Measurements from ENCODE around the gene ADARB2.
"Not testable (repeated sequence)": the region's sequence is repeated elsewhere in the genome, so short reads cannot be mapped to it uniquely, and the experiment has no call there.

Gene ADARB2

DNA sequence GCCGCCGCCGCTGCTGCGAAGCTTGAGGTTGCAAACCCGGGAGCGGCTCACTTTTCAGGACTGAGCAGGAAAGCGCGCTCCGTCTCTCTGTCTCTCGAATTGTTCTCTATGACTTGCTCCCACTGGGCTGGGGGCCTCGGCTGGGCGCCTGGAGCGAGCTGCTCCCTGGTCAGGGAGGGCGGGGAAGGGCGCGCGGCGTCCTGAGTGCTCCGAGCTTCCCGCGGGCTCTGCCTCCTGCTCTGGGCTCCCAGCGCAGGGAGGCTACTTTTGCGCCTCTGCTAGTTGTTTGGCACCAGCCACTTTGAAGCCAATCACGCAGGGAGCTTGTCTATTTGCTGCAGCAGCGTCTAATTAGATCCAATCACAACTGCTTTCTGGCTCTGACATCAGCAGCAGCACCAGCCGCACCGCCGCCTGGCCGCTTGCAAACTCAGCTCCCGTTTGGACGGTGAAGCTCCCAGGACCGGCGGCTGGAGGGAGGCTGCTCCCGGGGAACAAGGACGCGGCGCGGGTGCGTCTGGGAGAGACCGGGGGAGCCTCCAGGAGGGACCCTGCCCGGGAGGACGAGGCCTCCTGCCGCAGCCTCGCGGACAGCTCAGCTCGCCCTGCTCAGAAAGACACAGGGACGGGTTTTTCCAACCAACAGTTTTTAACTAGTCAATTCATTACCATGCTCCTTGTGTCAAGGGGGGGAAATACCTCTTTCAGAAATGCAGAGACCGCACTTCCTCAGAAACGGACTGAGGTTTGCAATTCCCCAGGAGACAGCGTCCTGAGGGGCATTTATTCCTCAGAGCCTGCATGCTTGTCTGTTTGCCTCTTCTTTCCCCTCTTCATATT is at the start of gene ADARB2:
Gene ADARB2, minus strand, starts transcription at position 304 of the 840 bp plus-strand sequence.
- peak in 1 of 2 experiments; percentile 8 for DNase-seq (ENCODE audit: low read depth in 2 of 2)

GRCh38 chr10:1785835-1786234 is 48.5 kb upstream of the ADARB2 start:
- DNase-seq (ENCODE audit: low read depth in 2 of 2), result no peak

- no peak for DNase-seq (ENCODE audit: low read depth in 2 of 2)
Measured at GRCh38 chr10:1782841-1783240, 45.5 kb upstream of the ADARB2 start.

GRCh38 chr10:1779796-1780195 is 42.5 kb upstream of the ADARB2 start:
- DNase-seq (ENCODE audit: low read depth in 2 of 2), result no peak

DNA sequence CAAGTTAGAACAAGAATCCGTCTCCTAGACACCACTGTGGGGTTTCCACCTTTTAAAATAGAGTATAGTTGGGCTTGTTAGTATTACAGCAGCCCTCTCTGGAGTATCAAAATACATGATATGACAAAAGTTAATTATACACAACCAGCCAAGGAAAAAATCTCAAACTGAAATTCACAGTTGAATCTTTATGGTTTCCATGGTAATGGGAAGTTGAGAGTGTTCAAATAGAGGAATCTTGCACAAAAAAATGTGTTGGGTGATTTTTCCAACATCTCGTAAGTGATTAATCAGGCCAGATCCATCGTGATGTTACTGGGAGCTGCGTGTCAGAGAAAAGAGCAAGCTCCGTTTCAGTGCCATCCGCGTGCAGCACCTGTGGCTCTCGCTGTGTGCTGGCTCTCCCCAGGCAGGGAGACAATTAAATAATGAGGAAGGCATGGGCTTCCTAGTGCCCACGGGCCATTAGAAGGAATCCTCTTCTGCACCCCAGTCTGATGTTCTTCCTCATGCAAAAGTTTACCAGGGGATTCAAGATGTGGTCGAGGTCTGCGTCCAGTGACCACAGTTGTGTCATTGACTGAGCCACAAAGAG is 41.1 kb upstream of the ADARB2 start:
- no peak for DNase-seq (ENCODE audit: low read depth in 2 of 2)

DNA sequence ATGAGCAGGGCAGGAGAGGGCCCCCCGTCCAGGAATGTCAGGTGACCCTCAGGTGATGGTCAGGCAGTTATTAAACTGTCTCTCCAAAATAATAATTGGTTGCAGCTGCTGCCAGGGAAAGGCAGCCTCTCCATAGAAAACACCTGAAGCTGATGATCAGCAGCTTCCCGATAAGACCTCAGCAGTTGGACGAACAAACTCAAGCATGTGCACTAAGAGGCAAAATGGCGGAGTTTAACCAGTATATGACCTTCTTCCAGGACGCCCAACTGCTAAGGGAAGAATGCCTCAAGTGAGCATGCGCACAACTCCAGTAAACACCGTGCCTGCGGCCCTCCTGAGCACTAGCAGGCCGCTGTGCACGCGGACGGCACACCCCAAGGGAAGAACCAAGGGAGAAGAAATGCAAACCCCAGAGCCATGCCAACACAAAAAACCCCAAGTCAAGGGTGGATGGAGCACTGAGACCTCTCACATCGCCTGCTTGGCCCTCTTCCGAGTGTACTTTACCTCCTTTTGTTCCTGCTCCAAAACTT is 38.9 kb upstream of the ADARB2 start:
- no peak for DNase-seq (ENCODE audit: low read depth in 2 of 2)

- DNase-seq (ENCODE audit: low read depth in 2 of 2), result no peak
Measured at GRCh38 chr10:1774796-1775195, 37.5 kb upstream of the ADARB2 start.

GRCh38 chr10:1773204-1773603 is 35.9 kb upstream of the ADARB2 start:
- not testable (repeated sequence) for DNase-seq (ENCODE audit: low read depth in 2 of 2)

DNA sequence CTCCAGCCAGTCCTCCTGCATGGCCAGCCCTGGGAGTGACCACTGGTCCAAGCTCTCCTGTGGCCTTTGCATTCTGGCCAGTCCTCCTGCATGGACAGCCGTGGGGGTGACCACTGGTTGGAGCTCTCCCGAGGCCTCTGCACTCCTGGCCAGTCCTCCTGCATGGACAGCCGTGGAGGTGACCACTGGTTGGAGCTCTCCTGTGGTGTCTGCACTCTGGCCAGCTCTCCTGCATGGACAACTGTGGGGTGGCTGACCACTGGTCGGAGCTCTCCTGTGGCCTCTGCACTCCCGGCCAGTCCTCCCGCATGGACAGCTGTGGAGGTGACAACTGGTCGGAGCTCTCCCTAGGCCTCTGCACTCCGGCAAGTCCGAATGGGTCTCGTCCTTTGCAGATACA is 28.7 kb upstream of the ADARB2 start:
- no peak for DNase-seq (ENCODE audit: low read depth in 2 of 2)

GRCh38 chr10:1762076-1762475 is 24.8 kb upstream of the ADARB2 start:
- no peak for DNase-seq (ENCODE audit: low read depth in 2 of 2)

DNA sequence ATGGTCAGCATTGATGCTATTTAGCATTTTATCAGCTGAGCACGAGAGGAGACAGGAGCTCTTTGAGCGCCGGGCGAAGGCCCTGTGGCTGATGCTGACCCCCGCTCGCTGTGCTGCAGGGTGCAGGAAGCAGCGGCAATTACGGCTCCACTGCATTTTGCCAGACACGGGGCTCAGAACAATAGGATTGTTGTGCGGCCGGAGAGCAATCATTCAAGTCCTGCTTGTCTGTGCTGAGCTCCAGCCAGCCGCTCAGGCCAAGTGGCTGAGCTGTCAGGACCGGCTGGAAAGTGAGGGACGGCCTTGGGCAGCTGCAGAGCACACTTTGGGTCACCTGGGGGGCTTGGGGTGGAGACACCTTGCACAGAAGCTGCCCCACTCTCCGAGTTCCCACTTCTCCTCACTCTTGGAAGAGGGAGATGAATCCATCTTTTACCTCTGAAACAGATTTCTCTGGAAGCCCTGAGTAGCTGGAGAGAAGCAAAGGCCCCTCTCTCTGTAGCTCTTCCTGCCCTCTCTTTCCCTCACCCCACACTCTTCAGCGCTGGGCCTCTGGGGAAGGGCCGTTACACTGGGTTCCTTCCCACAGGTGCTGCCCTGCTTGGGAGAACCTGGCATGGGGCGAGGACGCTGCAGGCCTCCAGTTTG is 17.3 kb upstream of the ADARB2 start:
- DNase-seq (ENCODE audit: low read depth in 2 of 2), result no peak

DNA sequence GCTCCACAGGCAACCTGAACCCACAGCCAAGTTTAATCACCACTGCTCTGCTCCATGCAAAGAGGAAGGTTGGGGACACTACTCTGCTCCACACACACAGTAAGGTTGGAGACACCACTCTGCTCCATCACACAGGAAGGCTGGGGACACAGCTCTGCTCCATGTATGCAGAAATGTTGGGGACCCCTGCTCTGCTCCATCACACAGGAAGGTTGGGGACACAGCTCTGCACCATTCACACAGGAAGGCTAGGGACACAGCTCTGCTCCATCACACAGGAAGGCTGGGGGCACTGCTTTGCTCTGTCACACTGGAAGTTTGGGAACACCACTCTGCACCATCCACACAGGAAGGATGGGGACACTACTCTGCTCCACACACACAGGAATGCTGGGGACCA is 14.8 kb upstream of the ADARB2 start:
- DNase-seq (ENCODE audit: low read depth in 2 of 2), result no peak

- no peak for DNase-seq (ENCODE audit: low read depth in 2 of 2)
Measured at GRCh38 chr10:1747590-1748157, 10.3 kb upstream of the ADARB2 start.

- DNase-seq (ENCODE audit: low read depth in 2 of 2), result no peak
Measured at GRCh38 chr10:1746796-1747195, 9.5 kb upstream of the ADARB2 start.

GRCh38 chr10:1745780-1746456 is 8.6 kb upstream of the ADARB2 start:
- no peak for DNase-seq (ENCODE audit: low read depth in 2 of 2)

GRCh38 chr10:1744524-1744923 is 7.2 kb upstream of the ADARB2 start:
- DNase-seq (ENCODE audit: low read depth in 2 of 2), result no peak

- DNase-seq (ENCODE audit: low read depth in 2 of 2), result no peak
Measured at GRCh38 chr10:1743141-1743540, 5.8 kb upstream of the ADARB2 start.

GRCh38 chr10:1741450-1741849 is 4.1 kb upstream of the ADARB2 start:
- DNase-seq (ENCODE audit: low read depth in 2 of 2), result no peak

GRCh38 chr10:1739751-1740150 is 2.4 kb upstream of the ADARB2 start:
- no peak for DNase-seq (ENCODE audit: low read depth in 2 of 2)

- DNase-seq (ENCODE audit: low read depth in 2 of 2), result no peak
Measured at GRCh38 chr10:1738950-1739349, 1.6 kb upstream of the ADARB2 start.

- no peak for DNase-seq (ENCODE audit: low read depth in 2 of 2)
Measured at GRCh38 chr10:1736972-1737221, 428 bp downstream of the ADARB2 start.
